GM20431 (cell line): ENCODE measurements around the gene GNAI2.
"Not testable (repeated sequence)": the region's sequence is repeated elsewhere in the genome, so short reads cannot be mapped to it uniquely, and the experiment has no call there.

Source experiments
- in situ Hi-C: fragments of 300-500 bp; cut with MseI, MboI; formaldehyde crosslinking; loops from one replicate; pipeline ENCODE4 v1.15.0; 2020; ENCODE audit warnings: low sequenced_read_pairs; ENCODE audit not compliant: unreplicated experiment

The GNAI2 gene

GRCh38 chr3:50242381-50242770, 6.4 kb downstream of the GNAI2 start:
- in situ Hi-C loops = no loop called here

GRCh38 chr3:50242851-50243542, 7.0 kb downstream of the GNAI2 start:
- in situ Hi-C loops = no loop called here

GRCh38 chr3:50243543-50243895, 7.5 kb downstream of the GNAI2 start:
- in situ Hi-C loops = no loop called here

- in situ Hi-C loops = not testable (repeated sequence)
Observed at GRCh38 chr3:50244813-50245212, 8.8 kb downstream of the GNAI2 start.

- in situ Hi-C loops = no loop called here
Observed at GRCh38 chr3:50245251-50245745, 9.3 kb downstream of the GNAI2 start.

- in situ Hi-C loops = no loop called here
Observed at GRCh38 chr3:50245831-50246516, 10.0 kb downstream of the GNAI2 start.

- in situ Hi-C loops = no loop called here
Observed at GRCh38 chr3:50246517-50246954, 10.5 kb downstream of the GNAI2 start.

- in situ Hi-C loops = no loop called here
Observed at GRCh38 chr3:50248387-50248786, 12.4 kb downstream of the GNAI2 start.

- in situ Hi-C loops = no loop called here
Observed at GRCh38 chr3:50249457-50249856, 13.5 kb downstream of the GNAI2 start.

- in situ Hi-C loops = no loop called here
Observed at GRCh38 chr3:50250514-50250913, 14.5 kb downstream of the GNAI2 start.

- in situ Hi-C loops = no loop called here
Observed at GRCh38 chr3:50251220-50251619, 15.2 kb downstream of the GNAI2 start.

GRCh38 chr3:50254577-50255250, 18.7 kb downstream of the GNAI2 start:
- in situ Hi-C loops = no loop called here

GRCh38 chr3:50255251-50255615, 19.2 kb downstream of the GNAI2 start:
- in situ Hi-C loops = no loop called here

- in situ Hi-C loops = no loop called here
Observed at GRCh38 chr3:50256978-50257890, 21.2 kb downstream of the GNAI2 start.

- in situ Hi-C loops = no loop called here
Observed at GRCh38 chr3:50258029-50258680, 22.2 kb downstream of the GNAI2 start.

GRCh38 chr3:50258979-50259378, 23.0 kb downstream of the GNAI2 start:
- in situ Hi-C loops = no loop called here

GRCh38 chr3:50259432-50260026, 23.5 kb downstream of the GNAI2 start:
- in situ Hi-C loops = no loop called here

- in situ Hi-C loops = no loop called here
Observed at GRCh38 chr3:50260027-50260941, 24.3 kb downstream of the GNAI2 start.
